ENCODE data around the gene WDR27.

Gene WDR27

GRCh38 chr6:169660751-169661390 is 41.0 kb downstream of the WDR27 start:
- peaks cover 86% of the 10 kb centered on the region for H3K36me3 ChIP-seq (ENCODE audit: insufficient read depth, low read depth, low read length)

DNA sequence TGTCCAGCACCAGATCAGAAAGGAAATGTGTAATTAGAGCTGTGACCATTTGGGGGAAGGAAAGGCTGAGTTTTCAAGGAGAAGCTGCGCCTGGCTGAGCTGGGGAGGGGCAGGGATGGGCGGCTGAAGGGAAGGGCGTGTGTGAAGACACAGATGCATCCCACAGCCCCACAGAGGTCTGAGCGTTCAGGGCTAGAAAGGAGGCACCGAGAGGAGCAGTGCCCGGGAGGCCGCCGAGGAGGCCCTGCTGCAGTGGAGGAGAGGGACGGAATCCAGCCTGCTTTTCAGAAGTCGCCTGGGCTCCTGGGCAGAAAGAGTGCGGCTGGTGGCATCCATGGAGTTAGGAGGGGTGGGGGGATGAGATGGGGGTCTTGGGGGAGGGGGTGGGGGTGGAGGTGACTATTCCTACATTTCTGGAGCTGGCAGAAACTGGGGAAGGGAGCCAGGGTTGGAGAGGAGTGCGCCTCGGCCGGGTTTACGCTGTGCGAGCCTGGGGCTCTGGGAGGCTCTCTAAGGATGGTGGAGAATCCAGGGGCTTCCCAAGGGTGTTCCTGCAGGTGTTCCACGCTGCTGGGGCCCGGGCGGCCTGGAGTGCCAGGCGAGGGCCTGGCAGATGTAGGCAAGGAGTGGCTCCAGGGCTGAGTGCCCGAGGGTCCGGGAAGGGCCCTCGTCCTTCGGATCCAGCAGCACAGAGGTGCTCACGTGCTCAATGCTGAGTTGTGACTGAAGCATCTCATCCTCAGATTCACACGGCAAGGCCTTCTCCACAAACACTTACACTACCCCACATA is 41.8 kb downstream of the WDR27 start:
- H3K4me3 ChIP-seq (ENCODE audit: low read length): no peak overlapping the region
- H3K27ac ChIP-seq (ENCODE audit: low read length): no peak overlapping the region
- H3K9ac ChIP-seq (ENCODE audit: low read depth, low read length): no peak overlapping the region
- H3K27me3 ChIP-seq (ENCODE audit: insufficient read depth, low read length): no peaks in the 10 kb centered on the region
- no peaks in the 10 kb centered on the region; the same call in 1 of the 2 replicates for H3K9me3 ChIP-seq (ENCODE audit: insufficient read depth, low read depth, low read length)
- H3K36me3 ChIP-seq (ENCODE audit: insufficient read depth, low read depth, low read length): peaks cover 83% of the 10 kb centered on the region
- 0 out of 2 replicates have a peak, but pooled peaks cover 3% of the 10 kb centered on the region for H3K4me1 ChIP-seq (ENCODE audit: insufficient read depth, low read length)

More at GRCh38 chr6:169660751-169661390, 41.0 kb downstream of the WDR27 start:
- H3K4me3 ChIP-seq (ENCODE audit: low read length): no peak overlapping the region
- H3K9me3 ChIP-seq (ENCODE audit: insufficient read depth, low read depth, low read length): no peaks in the 10 kb centered on the region
- H3K9ac ChIP-seq (ENCODE audit: low read depth, low read length): no peak overlapping the region
- H3K4me1 ChIP-seq (ENCODE audit: insufficient read depth, low read length): 0 out of 2 replicates have a peak, but pooled peaks cover 3% of the 10 kb centered on the region
- H3K27ac ChIP-seq (ENCODE audit: low read length): no peak overlapping the region
- H3K27me3 ChIP-seq (ENCODE audit: insufficient read depth, low read length): no peaks in the 10 kb centered on the region

DNA sequence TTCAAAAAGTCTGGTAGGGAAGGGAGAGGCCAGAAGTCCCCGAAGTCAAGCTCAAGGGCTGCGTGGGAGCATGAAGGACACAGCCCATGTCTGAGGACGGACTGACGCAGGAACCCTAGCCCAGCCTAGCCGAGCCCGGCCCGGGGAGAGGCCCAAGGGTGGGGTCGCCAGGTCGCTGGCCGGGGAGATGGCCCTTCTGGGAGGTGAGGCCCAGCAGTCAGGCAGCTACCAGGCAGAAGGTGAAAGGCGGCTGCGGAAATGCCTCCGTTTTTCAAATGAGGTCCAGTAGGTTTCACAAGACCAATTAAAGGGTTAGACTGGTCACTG is 44.6 kb downstream of the WDR27 start:
- no peak overlapping the region for H3K4me3 ChIP-seq (ENCODE audit: low read length)
- H3K27me3 ChIP-seq (ENCODE audit: insufficient read depth, low read length): no peaks in the 10 kb centered on the region
- no peaks in the 10 kb centered on the region; the same call in 1 of the 2 replicates for H3K9me3 ChIP-seq (ENCODE audit: insufficient read depth, low read depth, low read length)
- H3K36me3 ChIP-seq (ENCODE audit: insufficient read depth, low read depth, low read length): peaks cover 73% of the 10 kb centered on the region
- H3K4me1 ChIP-seq (ENCODE audit: insufficient read depth, low read length): 0 out of 2 replicates have a peak, but pooled peaks cover 3% of the 10 kb centered on the region
- H3K27ac ChIP-seq (ENCODE audit: low read length): no peak overlapping the region
- no peak overlapping the region for H3K9ac ChIP-seq (ENCODE audit: low read depth, low read length)

GRCh38 chr6:169656546-169657283 is 45.1 kb downstream of the WDR27 start:
- no peak overlapping the region for H3K4me3 ChIP-seq (ENCODE audit: low read length)
- no peak overlapping the region for H3K27ac ChIP-seq (ENCODE audit: low read length)
- H3K9me3 ChIP-seq (ENCODE audit: insufficient read depth, low read depth, low read length): no peaks in the 10 kb centered on the region; the same call in 1 of the 2 replicates
- no peak overlapping the region for H3K9ac ChIP-seq (ENCODE audit: low read depth, low read length)
- peaks cover 71% of the 10 kb centered on the region for H3K36me3 ChIP-seq (ENCODE audit: insufficient read depth, low read depth, low read length)
- H3K4me1 ChIP-seq (ENCODE audit: insufficient read depth, low read length): 0 out of 2 replicates have a peak, but pooled peaks cover 3% of the 10 kb centered on the region
- H3K27me3 ChIP-seq (ENCODE audit: insufficient read depth, low read length): no peaks in the 10 kb centered on the region

DNA sequence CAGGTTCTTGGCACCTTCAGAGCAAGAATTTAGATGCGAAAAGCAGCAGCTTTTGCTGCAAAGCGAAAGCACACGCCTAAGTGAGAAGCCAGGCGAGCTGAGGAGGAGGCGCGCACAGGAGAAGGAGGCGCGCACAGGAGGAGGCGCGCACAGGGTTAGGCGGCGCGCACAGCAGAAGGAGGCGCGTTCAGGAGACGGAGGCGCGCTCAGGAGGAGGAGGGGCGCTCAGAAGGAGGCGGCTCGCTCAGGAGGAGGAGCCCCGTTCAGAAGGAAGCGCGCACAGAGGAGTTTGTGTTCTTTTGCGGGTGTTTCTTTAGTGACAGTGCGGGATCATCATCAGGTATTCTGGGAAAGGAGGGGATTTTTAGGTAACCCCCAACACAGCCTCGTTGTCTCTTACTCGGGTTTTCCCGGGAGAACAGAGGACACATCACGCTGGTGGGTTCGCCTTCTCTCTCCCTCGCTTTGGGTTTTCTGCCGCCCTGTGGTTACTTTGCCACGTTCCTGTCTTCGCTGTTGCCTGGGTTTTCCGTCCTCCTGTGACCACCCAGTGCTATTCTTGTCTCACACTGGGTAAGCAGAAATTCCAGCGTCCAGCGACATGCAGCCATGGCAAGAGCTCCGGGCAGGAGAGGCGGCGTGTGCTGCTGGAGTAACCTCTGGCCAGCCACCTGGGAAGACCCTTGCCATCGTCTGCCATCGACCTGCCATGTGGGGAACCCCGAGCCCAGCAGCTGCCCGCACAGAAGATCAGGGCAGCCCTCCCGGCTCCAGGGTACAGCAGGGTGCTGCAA is 47.0 kb downstream of the WDR27 start:
- H3K27ac ChIP-seq (ENCODE audit: low read length): no peak overlapping the region
- H3K9me3 ChIP-seq (ENCODE audit: insufficient read depth, low read depth, low read length): no peaks in the 10 kb centered on the region; the same call in 1 of the 2 replicates
- H3K4me1 ChIP-seq (ENCODE audit: insufficient read depth, low read length): 0 out of 2 replicates have a peak, but pooled peaks cover 3% of the 10 kb centered on the region
- H3K4me3 ChIP-seq (ENCODE audit: low read length): peak overlapping the region; percentile 70; the same call in 1 of the 2 replicates
- peaks cover 62% of the 10 kb centered on the region for H3K36me3 ChIP-seq (ENCODE audit: insufficient read depth, low read depth, low read length)
- no peaks in the 10 kb centered on the region for H3K27me3 ChIP-seq (ENCODE audit: insufficient read depth, low read length)
- peak overlapping the region; percentile 20; the same call in 1 of the 2 replicates for H3K9ac ChIP-seq (ENCODE audit: low read depth, low read length)

DNA sequence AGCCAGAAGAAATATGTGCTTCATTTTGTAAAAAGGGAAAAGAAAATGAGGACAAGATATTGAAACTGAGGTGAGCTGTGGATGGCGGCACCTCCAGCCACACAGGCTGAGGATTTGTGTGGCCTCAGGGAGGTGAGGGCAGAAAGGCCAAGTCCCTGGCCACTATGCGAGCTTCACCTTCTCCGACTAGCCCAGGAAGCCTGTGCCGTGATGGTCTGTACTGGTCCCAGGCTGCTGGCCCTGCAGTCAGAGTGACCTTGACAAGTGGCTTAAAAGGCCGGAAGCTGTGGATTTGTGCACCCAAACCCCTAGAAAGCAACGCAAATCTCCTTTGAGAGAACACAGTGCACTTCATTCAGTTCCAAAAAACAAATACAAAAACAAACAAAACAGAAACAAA is 48.1 kb downstream of the WDR27 start:
- Histone ChIP-seq H3K4me1 (ENCODE audit: insufficient read depth, low read length) (0 out of 2 replicates have a peak, but pooled peaks cover 3% of the 10 kb centered on the region), H3K4me3 (ENCODE audit: low read length) (no peak overlapping the region), H3K9me3 (ENCODE audit: insufficient read depth, low read depth, low read length) (no peaks in the 10 kb centered on the region; the same call in 1 of the 2 replicates), H3K27me3 (ENCODE audit: insufficient read depth, low read length) (no peaks in the 10 kb centered on the region), H3K9ac (ENCODE audit: low read depth, low read length) (no peak overlapping the region), H3K27ac (ENCODE audit: low read length) (no peak overlapping the region), H3K36me3 (ENCODE audit: insufficient read depth, low read depth, low read length) (peaks cover 52% of the 10 kb centered on the region)

- H3K27ac ChIP-seq (ENCODE audit: low read length): no peak overlapping the region
- no peaks in the 10 kb centered on the region for H3K27me3 ChIP-seq (ENCODE audit: insufficient read depth, low read length)
- no peaks in the 10 kb centered on the region for H3K4me1 ChIP-seq (ENCODE audit: insufficient read depth, low read length)
- H3K4me3 ChIP-seq (ENCODE audit: low read length): no peak overlapping the region
- peaks cover 51% of the 10 kb centered on the region for H3K36me3 ChIP-seq (ENCODE audit: insufficient read depth, low read depth, low read length)
- no peaks in the 10 kb centered on the region; the same call in 1 of the 2 replicates for H3K9me3 ChIP-seq (ENCODE audit: insufficient read depth, low read depth, low read length)
- H3K9ac ChIP-seq (ENCODE audit: low read depth, low read length): no peak overlapping the region
Measured at GRCh38 chr6:169652896-169653295, 48.9 kb downstream of the WDR27 start.

GRCh38 chr6:169651498-169651897 is 50.3 kb downstream of the WDR27 start:
- H3K27ac ChIP-seq (ENCODE audit: low read length): no peak overlapping the region
- no peak overlapping the region for H3K4me3 ChIP-seq (ENCODE audit: low read length)
- H3K9ac ChIP-seq (ENCODE audit: low read depth, low read length): no peak overlapping the region
- peaks cover 48% of the 10 kb centered on the region for H3K36me3 ChIP-seq (ENCODE audit: insufficient read depth, low read depth, low read length)
- H3K4me1 ChIP-seq (ENCODE audit: insufficient read depth, low read length): no peaks in the 10 kb centered on the region
- no peaks in the 10 kb centered on the region; the same call in 1 of the 2 replicates for H3K9me3 ChIP-seq (ENCODE audit: insufficient read depth, low read depth, low read length)
- H3K27me3 ChIP-seq (ENCODE audit: insufficient read depth, low read length): no peaks in the 10 kb centered on the region

- Histone ChIP-seq H3K4me1 (ENCODE audit: insufficient read depth, low read length) (no peaks in the 10 kb centered on the region), H3K27ac (ENCODE audit: low read length) (no peak overlapping the region), H3K9me3 (ENCODE audit: insufficient read depth, low read depth, low read length) (no peaks in the 10 kb centered on the region; the same call in 1 of the 2 replicates), H3K36me3 (ENCODE audit: insufficient read depth, low read depth, low read length) (peaks cover 42% of the 10 kb centered on the region), H3K27me3 (ENCODE audit: insufficient read depth, low read length) (no peaks in the 10 kb centered on the region), H3K9ac (ENCODE audit: low read depth, low read length) (no peak overlapping the region), H3K4me3 (ENCODE audit: low read length) (no peak overlapping the region)
Measured at GRCh38 chr6:169650959-169651292, 50.9 kb downstream of the WDR27 start.

- Histone ChIP-seq H3K27ac (ENCODE audit: low read length) (no peak overlapping the region), H3K36me3 (ENCODE audit: insufficient read depth, low read depth, low read length) (peaks cover 38% of the 10 kb centered on the region), H3K4me3 (ENCODE audit: low read length) (no peak overlapping the region), H3K9me3 (ENCODE audit: insufficient read depth, low read depth, low read length) (no peaks in the 10 kb centered on the region; the same call in 1 of the 2 replicates), H3K9ac (ENCODE audit: low read depth, low read length) (no peak overlapping the region), H3K27me3 (ENCODE audit: insufficient read depth, low read length) (no peaks in the 10 kb centered on the region), H3K4me1 (ENCODE audit: insufficient read depth, low read length) (no peaks in the 10 kb centered on the region)
Measured at GRCh38 chr6:169650241-169650958, 51.4 kb downstream of the WDR27 start.

All from iPS-20b (cell line).